ENCODE results near the gene CEP164.
"Not testable (repeated sequence)": the region's sequence is repeated elsewhere in the genome, so short reads cannot be mapped to it uniquely, and the experiment has no call there.

CEP164 gene

DNA sequence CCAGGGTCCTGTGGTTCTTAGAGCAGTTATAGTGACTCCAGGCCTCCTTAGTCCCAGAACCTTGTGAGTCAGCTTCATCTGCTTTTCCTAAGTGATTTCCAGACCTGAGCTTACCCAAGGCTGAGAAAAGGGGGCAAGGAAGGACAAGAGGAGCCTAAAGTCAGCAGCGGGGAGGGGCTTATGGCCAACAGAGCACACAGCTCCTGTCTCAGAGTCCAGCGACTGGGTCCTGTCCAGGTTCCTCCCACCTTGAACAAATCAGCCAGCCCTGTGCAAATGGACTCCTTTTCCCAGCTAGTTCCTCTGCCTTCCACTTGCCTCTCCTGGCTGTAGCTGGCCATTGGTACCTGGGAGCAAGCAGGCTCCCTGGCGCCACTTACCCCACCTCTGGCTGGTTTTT, 22.5 kb upstream of the CEP164 start:
- no peak for DNase-seq (ENCODE audit: low read depth)

GRCh38 chr11:117309310-117309709, 18.3 kb upstream of the CEP164 start:
- no peak for DNase-seq (ENCODE audit: low read depth)

- DNase-seq (ENCODE audit: low read depth): no peak
Measured at GRCh38 chr11:117313091-117313490, 14.6 kb upstream of the CEP164 start.

GRCh38 chr11:117313828-117314768, 13.6 kb upstream of the CEP164 start:
- no peak for DNase-seq (ENCODE audit: low read depth)

DNA sequence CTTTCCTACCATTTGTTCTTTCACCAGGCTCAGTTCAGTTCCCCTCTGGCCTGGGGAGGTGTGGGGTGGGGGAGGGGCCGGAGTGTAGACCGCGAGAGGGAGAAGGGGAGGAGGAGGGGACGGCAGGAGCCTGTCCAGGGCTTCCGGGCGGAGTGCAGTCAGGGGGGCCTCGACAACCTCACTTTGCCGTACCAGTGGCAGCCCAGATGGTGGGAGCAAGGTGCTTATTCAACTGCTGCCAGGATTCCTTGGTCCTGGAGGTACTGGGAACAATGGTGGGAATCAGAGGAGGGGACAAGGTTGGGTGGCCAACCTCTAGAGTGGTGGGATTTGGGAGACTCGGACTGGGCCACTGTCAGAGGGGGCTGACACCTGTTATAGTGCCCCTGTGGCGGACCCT, 12.8 kb upstream of the CEP164 start:
- DNase-seq (ENCODE audit: low read depth): no peak

GRCh38 chr11:117315285-117316196, 12.1 kb upstream of the CEP164 start:
- no peak for DNase-seq (ENCODE audit: low read depth)

- no peak for DNase-seq (ENCODE audit: low read depth)
Measured at GRCh38 chr11:117316197-117316961, 11.3 kb upstream of the CEP164 start, which contains the start of gene BACE1. Gene BACE1 (minus strand): TSS chr11:117316256. CDS start chr11:117315795, 461 bp downstream.

DNA sequence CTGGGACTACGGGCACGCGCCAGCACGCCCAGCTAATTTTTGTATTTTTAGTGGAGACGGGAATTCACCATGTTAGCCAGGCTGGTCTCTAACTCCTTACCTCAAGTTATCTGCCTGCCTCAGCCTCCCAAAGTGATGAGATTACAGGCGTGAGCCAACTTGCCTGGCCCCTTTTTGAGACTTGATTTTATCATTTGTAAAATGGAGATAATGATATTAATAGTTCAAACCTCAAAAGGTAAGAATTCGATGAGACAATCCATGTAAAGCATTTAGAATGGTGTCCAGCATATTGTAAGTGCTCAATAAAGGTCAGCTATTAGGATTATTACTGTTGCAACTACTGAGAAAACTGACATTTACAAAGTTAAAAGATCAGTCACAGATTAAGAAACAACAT, 8.9 kb upstream of the CEP164 start:
- no peak for DNase-seq (ENCODE audit: low read depth)

DNA sequence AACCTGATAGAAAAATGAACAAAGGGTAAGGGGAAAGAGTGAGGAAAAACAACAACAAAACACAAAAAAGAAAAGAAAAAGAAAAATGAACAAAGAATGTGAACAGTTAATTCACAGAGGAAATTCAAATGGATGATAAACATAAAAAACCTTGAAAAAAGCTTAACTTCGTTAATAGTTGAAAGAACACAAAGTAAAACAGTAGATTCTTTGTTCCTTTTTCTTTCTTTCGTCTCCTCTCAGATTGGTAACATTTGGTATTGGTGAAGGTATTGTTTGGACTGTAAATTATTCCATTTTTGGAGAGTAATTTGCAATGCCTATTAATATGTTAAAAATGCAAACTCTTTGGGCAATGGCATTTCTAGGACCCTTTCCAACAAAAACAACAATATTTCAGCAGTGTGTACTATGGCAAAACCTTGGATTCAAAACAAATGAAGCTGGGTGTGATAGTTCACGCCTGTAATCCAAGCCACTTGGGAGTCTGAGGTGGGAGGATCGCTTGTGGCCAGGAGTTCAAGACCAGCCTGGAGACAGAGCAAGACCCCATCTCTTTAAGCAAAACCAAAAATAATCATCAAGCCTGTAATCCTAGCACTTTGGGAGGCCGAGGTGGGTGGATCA, 8.3 kb upstream of the CEP164 start:
- DNase-seq (ENCODE audit: low read depth): no peak

DNA sequence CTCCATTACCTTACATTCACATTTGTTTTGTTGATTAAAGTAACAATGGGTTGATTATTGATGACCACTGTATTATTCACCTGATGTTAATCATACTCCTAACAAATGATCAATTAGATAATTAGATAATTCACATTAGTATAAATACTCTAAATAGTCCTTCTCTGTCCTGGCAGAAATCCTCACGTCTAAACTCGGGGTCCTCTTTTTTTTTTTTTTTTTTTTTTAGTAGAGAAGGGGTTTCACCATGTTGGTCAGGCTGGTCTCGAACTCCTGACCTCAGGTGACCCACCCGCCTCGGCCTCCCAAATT, 443 bp upstream of the CEP164 start:
- not testable (repeated sequence) for DNase-seq (ENCODE audit: low read depth)

DNA sequence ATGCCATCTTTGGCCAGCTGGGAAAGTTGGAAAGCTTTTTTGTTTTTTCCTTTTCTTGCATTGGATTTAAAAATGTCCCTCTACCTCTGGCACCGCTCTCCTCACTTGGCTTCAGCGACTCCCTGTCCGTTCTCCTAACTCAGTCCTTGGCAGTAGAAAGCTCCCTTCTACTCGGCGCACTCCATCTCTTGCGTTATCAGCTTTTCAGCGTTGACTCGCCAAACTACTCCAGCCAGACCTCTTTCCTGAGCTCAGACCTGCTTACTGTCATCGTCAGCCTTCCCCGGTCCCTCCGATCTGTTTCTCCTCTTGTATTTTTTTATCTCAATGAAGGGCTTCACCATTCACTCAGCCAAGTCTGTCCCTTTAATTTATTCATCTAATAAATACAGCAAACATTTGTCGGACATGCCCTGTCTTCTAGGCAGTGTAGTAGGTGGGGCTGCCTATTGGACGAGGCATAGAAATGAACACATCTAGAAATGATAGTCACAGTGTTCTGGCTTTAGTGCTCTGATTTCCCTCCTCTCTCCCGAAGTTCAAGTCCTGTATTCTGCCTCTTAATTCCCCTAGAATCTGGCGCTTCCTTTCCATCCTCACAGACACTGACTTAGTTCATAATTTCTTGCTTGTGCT, 839 bp downstream of the CEP164 start:
- DNase-seq (ENCODE audit: low read depth): no peak

- no peak for DNase-seq (ENCODE audit: low read depth)
Measured at GRCh38 chr11:117332843-117333242, 5.2 kb downstream of the CEP164 start.

GRCh38 chr11:117333917-117334316, 6.3 kb downstream of the CEP164 start:
- no peak for DNase-seq (ENCODE audit: low read depth)

- DNase-seq (ENCODE audit: low read depth): no peak
Measured at GRCh38 chr11:117334896-117335295, 7.2 kb downstream of the CEP164 start.

- DNase-seq (ENCODE audit: low read depth): no peak
Measured at GRCh38 chr11:117335399-117335798, 7.7 kb downstream of the CEP164 start.

GRCh38 chr11:117337076-117337475, 9.4 kb downstream of the CEP164 start:
- no peak for DNase-seq (ENCODE audit: low read depth)

GRCh38 chr11:117345039-117345438, 17.4 kb downstream of the CEP164 start:
- no peak for DNase-seq (ENCODE audit: low read depth)

DNA sequence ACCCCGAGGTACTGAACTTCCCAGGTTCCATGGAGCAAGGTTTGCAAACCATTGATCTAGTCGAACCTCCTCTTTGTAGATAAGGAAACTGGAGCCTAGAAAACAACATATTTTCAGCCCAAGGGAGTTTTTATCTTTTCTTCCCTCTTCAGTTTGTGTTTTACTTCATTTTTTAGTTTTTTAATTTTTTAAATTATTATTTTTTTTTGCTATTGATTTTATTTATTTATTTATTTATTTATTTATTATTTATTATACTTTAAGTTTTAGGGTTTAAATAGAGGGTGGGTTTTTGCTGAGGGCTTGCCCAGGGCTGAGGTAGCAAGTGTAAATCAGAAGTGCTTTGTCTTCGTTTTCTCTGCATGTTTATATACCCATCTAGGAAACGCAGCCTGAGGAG, 26.9 kb downstream of the CEP164 start:
- no peak for DNase-seq (ENCODE audit: low read depth)

GRCh38 chr11:117356126-117356890, 28.7 kb downstream of the CEP164 start:
- DNase-seq (ENCODE audit: low read depth): no peak

- DNase-seq (ENCODE audit: low read depth): no peak
Measured at GRCh38 chr11:117361432-117361831, 33.8 kb downstream of the CEP164 start.
